Hematopoietic multipotent progenitor cell (in vitro differentiated cells): ENCODE data around the gene TOLLIP. TPM values are rescaled to one million over a fixed set of nuclear protein-coding genes. Genes with fewer than 3 reads are reported as not detected.
"Not testable (repeated sequence)": the region's sequence is repeated elsewhere in the genome, so short reads cannot be mapped to it uniquely, and the experiment has no call there.

Experiments
- DNase-seq, 3 donors: peaks; one replicate each; pipeline ENCODE4 v3.0.0-alpha.2; 2011 to 2015; ENCODE audit warnings: low read depth in 2 of 3, low spot score in 2 of 3
- total RNA-seq: library from RNA; depleted of rRNA; stranded (reverse); fragments of >200 nt; gene quantifications from one replicate; pipeline ENCODE4 v1.2.3, GENCODE V29; 2012

Gene TOLLIP
- total RNA-seq, 1 donor, result 49.3 TPM

DNA sequence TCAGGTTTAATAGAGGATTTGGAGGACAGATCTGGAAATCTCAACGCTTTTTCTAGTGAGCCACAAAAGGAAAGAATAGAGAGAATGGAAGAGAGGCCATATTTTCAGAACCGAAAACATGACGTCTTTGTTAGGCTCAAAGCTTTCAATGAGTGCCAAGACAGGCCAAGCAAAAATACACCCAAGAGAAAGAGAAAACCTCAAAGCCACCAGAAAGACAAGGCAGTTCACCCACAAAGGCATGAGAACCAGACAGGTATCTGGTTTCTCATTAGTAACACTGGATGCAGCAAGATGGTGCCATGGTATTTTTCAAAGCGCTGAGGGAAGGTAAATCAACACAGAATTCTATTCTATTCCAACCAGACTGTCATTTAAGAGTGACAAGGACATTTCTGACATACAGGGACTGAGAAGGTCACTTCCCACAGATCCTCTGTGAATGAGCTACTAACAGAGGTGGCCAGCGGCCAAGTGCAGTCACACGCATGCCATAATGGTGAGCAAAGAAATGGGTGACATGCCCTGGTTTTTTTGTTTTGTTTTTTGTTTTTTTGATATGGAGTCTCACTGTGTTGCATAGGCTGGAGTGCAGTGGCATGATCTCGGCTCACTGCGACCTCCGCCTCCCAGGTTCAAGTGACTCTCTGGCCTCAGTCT, 41.9 kb downstream of the TOLLIP start:
- no peak for DNase-seq

- DNase-seq, result not testable (repeated sequence)
These were observed 42.5 kb downstream of the TOLLIP start for GRCh38 chr11:1266976-1267375.

GRCh38 chr11:1265480-1265879, 44.0 kb downstream of the TOLLIP start:
- DNase-seq, result not testable (repeated sequence)

DNA sequence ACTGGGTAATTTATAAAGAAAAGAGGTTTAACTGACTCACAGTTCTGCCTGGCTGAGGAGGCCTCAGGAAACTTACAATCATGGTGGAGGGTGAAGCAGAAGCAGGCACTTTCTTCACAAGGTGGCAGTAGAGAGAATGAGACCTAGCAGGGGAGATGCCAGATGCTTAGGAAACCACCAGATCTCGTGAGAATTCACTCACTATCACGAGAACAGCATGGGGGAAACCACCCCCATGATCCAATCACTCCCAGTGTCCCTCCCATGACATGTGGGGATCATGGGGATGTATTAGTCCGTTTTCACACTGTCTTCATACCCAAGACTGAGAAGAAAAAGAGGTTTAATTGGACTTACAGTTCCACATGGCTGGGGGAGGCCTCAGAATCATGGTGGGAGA, 45.0 kb downstream of the TOLLIP start:
- DNase-seq, result peak in 2 of 3 donors; percentile 66 to 80

DNA sequence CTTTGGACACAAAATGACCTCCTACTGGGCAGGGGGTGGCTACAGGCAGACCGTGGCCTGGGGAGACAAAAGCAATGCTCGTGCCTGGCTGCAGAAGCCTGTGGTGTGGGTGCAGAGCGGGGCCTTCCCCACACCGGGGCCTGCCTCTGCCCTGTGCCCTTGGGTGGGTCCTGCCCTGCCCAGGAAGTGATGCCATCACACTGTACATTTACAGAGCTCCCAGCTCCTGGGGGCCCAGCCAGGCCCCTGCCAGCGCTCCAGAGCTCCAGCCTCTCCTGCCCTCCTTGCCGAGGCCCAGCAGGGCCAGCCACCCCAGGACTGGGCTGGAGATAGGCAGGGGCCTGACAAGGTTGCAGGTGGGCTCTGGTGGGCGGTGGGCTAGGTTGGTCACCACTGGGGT, 46.4 kb downstream of the TOLLIP start:
- DNase-seq, result peak in 1 of 3 donors; percentile 8

DNA sequence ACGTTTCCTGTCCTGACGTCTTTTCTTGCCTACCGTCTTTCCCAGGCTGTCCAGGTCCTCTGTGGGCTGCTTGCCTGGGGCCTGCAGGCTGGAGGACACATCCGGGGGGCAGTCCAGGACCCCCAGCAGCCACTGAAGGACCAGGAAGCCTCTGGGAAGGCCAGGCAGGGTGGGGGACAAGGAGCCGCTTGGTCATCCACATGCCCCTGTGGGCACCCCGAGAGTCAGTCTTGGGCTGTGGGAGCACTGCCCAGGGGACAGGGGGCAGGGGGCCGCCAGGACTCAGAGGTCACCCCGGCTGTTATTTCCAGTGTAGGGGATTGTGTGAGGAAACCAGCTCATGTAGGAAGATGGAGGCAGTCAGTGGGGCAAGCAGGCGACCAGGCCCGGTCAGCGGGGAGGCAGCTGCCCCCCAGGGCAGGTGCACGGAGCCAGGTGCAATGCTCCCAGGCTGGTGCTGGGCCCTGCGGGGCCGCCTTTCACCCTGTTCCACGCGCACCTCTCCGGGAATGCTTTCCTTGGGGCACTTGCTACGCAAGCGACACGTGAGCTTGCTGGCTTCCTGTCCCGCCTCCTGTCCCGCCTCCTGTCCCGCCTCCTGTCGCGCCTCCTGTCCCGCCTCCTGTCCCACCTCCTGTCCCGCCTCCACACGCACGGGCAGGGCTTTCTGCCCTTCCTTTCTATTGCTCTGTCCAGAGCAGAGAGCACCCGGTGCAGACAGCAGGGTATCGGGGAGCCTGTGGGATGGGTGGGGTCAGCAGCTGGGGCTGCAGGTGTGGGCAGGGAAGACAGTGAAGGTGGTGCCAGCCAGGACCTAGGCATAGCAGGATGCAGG, 47.0 kb downstream of the TOLLIP start:
- peak; percentile 68 to 86 (median 81) for DNase-seq

DNA sequence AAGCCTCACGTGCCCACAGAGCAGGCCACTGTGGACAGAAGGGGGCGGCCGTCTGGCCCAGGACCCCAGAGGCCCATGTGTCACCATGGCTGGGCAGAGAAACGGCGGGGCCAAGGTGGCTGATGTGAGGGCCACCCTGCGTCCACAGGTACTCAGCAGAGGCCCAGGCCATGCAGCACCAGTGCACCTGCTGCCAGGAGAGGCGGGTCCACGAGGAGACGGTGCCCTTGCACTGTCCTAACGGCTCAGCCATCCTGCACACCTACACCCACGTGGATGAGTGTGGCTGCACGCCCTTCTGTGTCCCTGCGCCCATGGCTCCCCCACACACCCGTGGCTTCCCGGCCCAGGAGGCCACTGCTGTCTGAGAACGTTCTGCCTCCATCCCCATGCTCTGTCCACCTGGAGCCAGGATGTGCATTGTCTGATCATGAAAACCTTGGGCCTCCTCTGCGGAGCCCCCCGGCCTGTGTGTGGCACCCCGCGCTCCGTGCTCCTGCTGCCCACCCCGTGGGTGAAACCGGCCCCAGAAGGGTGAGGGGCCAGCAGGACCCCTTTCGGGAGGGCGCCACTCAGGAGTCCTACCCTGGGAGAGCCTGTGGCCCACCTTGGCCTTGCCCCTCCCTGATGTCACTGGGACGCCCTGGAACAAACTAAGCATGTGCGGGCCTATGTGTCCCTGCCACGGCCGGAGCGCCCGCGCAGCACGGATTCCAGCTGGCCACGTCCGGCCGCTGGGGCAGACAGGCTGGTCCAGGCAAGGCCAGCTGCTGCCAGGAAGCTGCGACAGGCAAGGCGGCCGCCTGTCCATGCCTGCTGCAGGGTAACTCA, 48.0 kb downstream of the TOLLIP start:
- DNase-seq, result no peak

DNA sequence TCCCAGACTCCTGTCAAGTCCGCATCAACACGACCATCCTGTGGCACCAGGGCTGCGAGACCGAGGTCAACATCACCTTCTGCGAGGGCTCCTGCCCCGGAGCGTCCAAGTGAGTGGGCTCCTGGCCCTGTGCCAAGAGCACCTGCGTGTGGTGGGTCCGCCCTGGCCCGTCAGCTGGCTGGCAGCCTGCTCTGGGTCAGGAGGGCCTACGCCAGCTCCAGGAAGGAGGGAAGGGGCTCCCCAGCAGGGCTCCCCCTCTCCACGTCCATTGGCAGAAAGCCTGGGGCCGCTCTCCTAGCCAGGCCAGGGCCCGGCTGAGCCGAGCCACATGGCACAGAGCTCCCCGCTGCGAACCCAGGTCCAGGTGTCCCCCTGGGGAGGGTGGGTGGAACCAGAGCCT, 48.8 kb downstream of the TOLLIP start:
- no peak for DNase-seq

GRCh38 chr11:1260023-1260501, 49.4 kb downstream of the TOLLIP start:
- DNase-seq, result peak in 1 of 3 donors; percentile 1

DNA sequence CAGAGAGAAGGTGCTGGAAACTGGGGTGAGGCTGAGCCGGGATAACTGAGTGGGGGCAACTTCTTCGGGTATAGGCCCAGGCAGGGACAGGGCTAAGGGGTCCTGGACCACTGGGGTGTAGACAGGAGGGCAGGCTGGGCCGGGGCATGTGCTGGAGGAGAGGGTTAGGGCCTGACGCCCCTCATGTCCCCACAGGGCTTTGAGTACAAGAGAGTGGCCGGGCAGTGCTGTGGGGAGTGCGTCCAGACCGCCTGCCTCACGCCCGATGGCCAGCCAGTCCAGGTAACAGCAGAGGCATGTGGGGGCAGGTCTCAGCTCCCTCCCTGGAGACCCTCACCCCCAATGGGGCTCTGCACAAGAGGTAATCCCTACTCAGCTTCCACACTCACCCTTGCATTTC, 49.9 kb downstream of the TOLLIP start:
- no peak for DNase-seq

- no peak for DNase-seq
These were observed 50.4 kb downstream of the TOLLIP start for GRCh38 chr11:1259076-1259461.

- no peak for DNase-seq
These were observed 50.9 kb downstream of the TOLLIP start for GRCh38 chr11:1258401-1259075.

GRCh38 chr11:1257916-1258315, 51.5 kb downstream of the TOLLIP start:
- DNase-seq, result no peak

- DNase-seq, result no peak
These were observed 52.1 kb downstream of the TOLLIP start for GRCh38 chr11:1257366-1257765.

DNA sequence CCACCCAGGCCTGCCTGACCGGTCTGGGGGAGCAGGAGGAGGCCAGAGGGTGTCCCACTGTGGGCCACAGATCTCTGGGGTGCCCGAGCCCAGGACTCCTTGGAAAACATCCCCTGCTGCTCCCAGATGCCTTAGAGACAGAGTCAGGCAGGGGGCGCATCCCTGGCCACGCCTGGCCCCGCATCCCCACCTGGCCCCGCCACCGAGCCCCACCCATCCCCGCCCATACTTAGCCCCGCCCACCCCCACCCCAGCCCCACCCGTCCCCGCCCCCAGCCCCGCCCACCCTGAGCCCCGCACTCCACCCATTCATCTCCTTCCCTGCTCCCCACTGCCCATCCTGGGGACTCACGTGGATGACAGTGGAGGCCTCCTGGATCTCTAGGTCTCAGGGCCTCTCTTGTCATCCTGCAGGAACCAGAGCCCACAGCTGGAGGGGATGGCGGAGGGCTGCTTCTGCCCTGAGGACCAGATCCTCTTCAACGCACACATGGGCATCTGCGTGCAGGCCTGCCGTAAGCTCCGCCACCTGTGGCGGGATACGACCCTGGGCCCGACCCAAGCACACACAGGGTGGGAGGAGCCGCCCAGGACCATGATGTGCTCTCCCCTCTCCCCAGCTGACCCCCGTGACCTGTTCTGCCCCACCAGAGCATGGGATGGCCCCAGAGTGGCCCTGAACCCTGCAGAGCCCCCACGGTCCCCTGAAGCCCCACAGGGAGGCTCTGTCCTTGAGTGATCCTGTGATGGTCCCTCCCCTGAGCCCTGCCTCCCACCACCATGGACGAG, 53.0 kb downstream of the TOLLIP start:
- no peak for DNase-seq

DNA sequence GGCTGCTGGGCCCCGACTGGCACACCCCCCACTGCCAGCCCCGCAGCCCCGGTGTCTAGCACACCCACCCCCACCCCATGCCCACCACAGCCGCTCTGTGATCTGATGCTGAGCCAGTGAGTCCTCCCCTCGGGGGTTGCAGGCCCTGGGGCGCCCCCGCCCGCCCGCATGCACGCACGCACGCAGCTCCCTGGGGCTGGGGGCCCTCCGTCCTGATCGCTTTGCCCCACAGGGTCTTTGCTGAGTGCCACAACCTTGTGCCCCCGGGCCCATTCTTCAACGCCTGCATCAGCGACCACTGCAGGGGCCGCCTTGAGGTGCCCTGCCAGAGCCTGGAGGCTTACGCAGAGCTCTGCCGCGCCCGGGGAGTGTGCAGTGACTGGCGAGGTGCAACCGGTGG, 54.3 kb downstream of the TOLLIP start:
- no peak for DNase-seq

- DNase-seq, result no peak
These were observed 54.7 kb downstream of the TOLLIP start for GRCh38 chr11:1254733-1255132.

GRCh38 chr11:1254086-1254648, 55.3 kb downstream of the TOLLIP start:
- no peak for DNase-seq

- no peak for DNase-seq
These were observed 56.3 kb downstream of the TOLLIP start for GRCh38 chr11:1253103-1253485.
